MM.1S (cell line): ENCODE data around the gene VMP1.

ENCODE experiments used
- DNase-seq: peaks from one replicate; pipeline ENCODE4 v3.0.0-alpha.2; 2015
- H2AFZ ChIP-seq: fragments of 300-600 bp; sonication (generic); 2 replicates; pipeline ENCODE4 v1.6.0; 2016; ENCODE audit warnings: antibody characterized with exemption, low read length
- H3F3A ChIP-seq: fragments of 300-600 bp; sonication (generic); 2 replicates; pipeline ENCODE4 v1.6.1; 2016; ENCODE audit warnings: mild to moderate bottlenecking, antibody characterized with exemption, low read length, moderate library complexity, mixed read lengths; ENCODE audit not compliant: insufficient read depth
- H3K27ac ChIP-seq: fragments of 300-600 bp; sonication (generic); 2 replicates; pipeline ENCODE4 v1.5.1; 2016; ENCODE audit warnings: mild to moderate bottlenecking, low read length
- H3K27me3 ChIP-seq: fragments of 300-600 bp; sonication (generic); replicated peaks from 2 replicates; pipeline ENCODE4 v1.6.0; 2016; ENCODE audit warnings: low read length; ENCODE audit not compliant: insufficient read depth
- H3K36me3 ChIP-seq: fragments of 300-600 bp; sonication (generic); replicated peaks from 2 replicates; pipeline ENCODE4 v1.6.1; 2016; ENCODE audit warnings: mild to moderate bottlenecking, low read length, mixed read lengths; ENCODE audit not compliant: insufficient read depth
- H3K4me1 ChIP-seq: fragments of 300-600 bp; sonication (generic); 2 replicates; pipeline ENCODE4 v1.6.1; 2016; ENCODE audit warnings: low read length, mixed read lengths
- H3K4me2 ChIP-seq: fragments of 300-600 bp; sonication (generic); 2 replicates; pipeline ENCODE4 v1.6.0; 2016; ENCODE audit warnings: low read depth, low read length
- H3K4me3 ChIP-seq: fragments of 300-600 bp; sonication (generic); 2 replicates; pipeline ENCODE4 v1.5.1; 2016; ENCODE audit warnings: low read length, mixed read lengths
- H3K79me2 ChIP-seq: fragments of 300-600 bp; sonication (generic); 2 replicates; pipeline ENCODE4 v1.6.1; 2016; ENCODE audit warnings: mixed run types, low read length, mixed read lengths
- H3K9ac ChIP-seq: fragments of 300-600 bp; sonication (generic); 2 replicates; pipeline ENCODE4 v1.6.1; 2016; ENCODE audit warnings: low read length, mixed read lengths
- H3K9me2 ChIP-seq: fragments of 300-600 bp; sonication (generic); replicated peaks from 2 replicates; pipeline ENCODE4 v1.6.1; 2016; ENCODE audit warnings: mild to moderate bottlenecking, low read length, mixed read lengths; ENCODE audit not compliant: insufficient read depth
- H3K9me3 ChIP-seq: fragments of 300-600 bp; sonication (generic); replicated peaks from 2 replicates; pipeline ENCODE4 v1.6.1; 2016; ENCODE audit warnings: mild to moderate bottlenecking, low read length, mixed read lengths; ENCODE audit not compliant: insufficient read depth
- H4K20me1 ChIP-seq: fragments of 300-600 bp; sonication (generic); 2 replicates; pipeline ENCODE4 v1.6.1; 2016; ENCODE audit warnings: mild to moderate bottlenecking, low read length, moderate library complexity, mixed read lengths; ENCODE audit not compliant: insufficient read depth
- CTCF ChIP-seq: fragments of 300-600 bp; sonication (generic); IDR thresholded peaks from 2 replicates; pipeline ENCODE4 v1.5.1; 2016; ENCODE audit warnings: antibody characterized with exemption, low read length, mixed read lengths
- EZH2 ChIP-seq: fragments of 300-600 bp; sonication (generic); optimal IDR thresholded peaks from 2 replicates; pipeline ENCODE3; 2017; ENCODE audit warnings: low read depth, mild to moderate bottlenecking, antibody characterized with exemption, low read length, mixed read lengths
- EZH2phosphoT487 ChIP-seq: fragments of 300-600 bp; sonication (generic); IDR thresholded peaks from 2 replicates; pipeline ENCODE4 v1.6.1; 2018; ENCODE audit warnings: antibody characterized with exemption, low read length

Gene VMP1

GRCh38 chr17:59762049-59762823 is 54.8 kb downstream of the VMP1 start:
- Histone ChIP-seq H3K4me3 (no peak overlapping the region), H4K20me1 (no peaks in the 10 kb centered on the region), H2AFZ (no peak overlapping the region), H3K4me1 (no peaks in the 10 kb centered on the region), H3K79me2 (no peaks in the 10 kb centered on the region), H3K27ac (no peak overlapping the region), H3K36me3 (no peaks in the 10 kb centered on the region), H3F3A (no peaks in the 10 kb centered on the region), H3K9ac (no peak overlapping the region), H3K4me2 (no peak overlapping the region), H3K9me3 (no peaks in the 10 kb centered on the region), H3K9me2 (no peaks in the 10 kb centered on the region), H3K27me3 (no peaks in the 10 kb centered on the region)
- TF ChIP-seq EZH2phosphoT487 (no peak), CTCF (no peak), EZH2 (no peak)
- DNase-seq = no peak

- H3K9ac ChIP-seq = no peak overlapping the region
- no peaks in the 10 kb centered on the region for H3K79me2 ChIP-seq
- no peaks in the 10 kb centered on the region for H3K9me3 ChIP-seq
- H3K27me3 ChIP-seq = no peaks in the 10 kb centered on the region
- no peaks in the 10 kb centered on the region for H3K4me1 ChIP-seq
- H2AFZ ChIP-seq = no peak overlapping the region
- no peak for DNase-seq
- no peaks in the 10 kb centered on the region for H3K9me2 ChIP-seq
- H3F3A ChIP-seq = no peaks in the 10 kb centered on the region
- no peaks in the 10 kb centered on the region for H4K20me1 ChIP-seq
- H3K4me2 ChIP-seq = no peak overlapping the region
- no peaks in the 10 kb centered on the region for H3K36me3 ChIP-seq
- no peak overlapping the region for H3K4me3 ChIP-seq
- TF ChIP-seq EZH2phosphoT487 (no peak), CTCF (no peak), EZH2 (no peak)
- no peak overlapping the region for H3K27ac ChIP-seq
Measured at GRCh38 chr17:59762824-59763374, 55.4 kb downstream of the VMP1 start.

- TF ChIP-seq EZH2 (no peak), EZH2phosphoT487 (no peak), CTCF (no peak)
- Histone ChIP-seq H3K27me3 (no peaks in the 10 kb centered on the region), H3F3A (no peaks in the 10 kb centered on the region), H3K36me3 (no peaks in the 10 kb centered on the region), H3K4me2 (no peak overlapping the region), H3K4me3 (no peak overlapping the region), H3K27ac (no peak overlapping the region), H3K79me2 (no peaks in the 10 kb centered on the region), H4K20me1 (no peaks in the 10 kb centered on the region), H2AFZ (no peak overlapping the region), H3K9ac (no peak overlapping the region), H3K9me2 (no peaks in the 10 kb centered on the region), H3K4me1 (no peaks in the 10 kb centered on the region), H3K9me3 (no peaks in the 10 kb centered on the region)
- DNase-seq = no peak
Measured at GRCh38 chr17:59763861-59764260, 56.4 kb downstream of the VMP1 start.
